HepG2 (cell line): ENCODE data around the gene FSD1. TPM values are rescaled to one million over a fixed set of nuclear protein-coding genes. Genes with fewer than 3 reads are reported as not detected.

Experiments used
- DPF2 ChIP-seq: sonication (generic); formaldehyde crosslinking; IDR thresholded peaks from 2 replicates; pipeline ENCODE4 v1.4.0; 2020; ENCODE audit warnings: mild to moderate bottlenecking, low read depth, missing genetic modification reagents, borderline replicate concordance
- EP300 ChIP-seq, 3 experiments: sonication (generic) in 1 of 3; formaldehyde crosslinking in 1 of 3; IDR thresholded peaks; 2 replicates each; pipeline versions ENCODE4 v1.5.1 to v1.6.1; 2011 to 2020; ENCODE audit warnings: low read depth in 2 of 3, low read length in 2 of 3, borderline replicate concordance in 1 of 3, improper control_type of control experiment in 1 of 3, mild to moderate bottlenecking in 1 of 3, missing genetic modification reagents in 1 of 3, moderate library complexity in 1 of 3
- KDM1A ChIP-seq: IDR thresholded peaks from 2 replicates; pipeline ENCODE4 v1.6.1; 2016; ENCODE audit warnings: missing compliant biosample characterization
- NFE2 ChIP-seq: sonication (generic); formaldehyde crosslinking; IDR thresholded peaks from 2 replicates; pipeline ENCODE4 v1.4.0; 2020; ENCODE audit warnings: missing genetic modification reagents
- RORA ChIP-seq: sonication (generic); formaldehyde crosslinking; IDR thresholded peaks from 2 replicates; pipeline ENCODE4 v1.5.0; 2020; ENCODE audit warnings: mild to moderate bottlenecking, missing genetic modification reagents, moderate library complexity
- SOX5 ChIP-seq: IDR thresholded peaks from 2 replicates; pipeline ENCODE4 v1.6.1; 2016; ENCODE audit warnings: borderline replicate concordance
- ZC3H4 ChIP-seq: sonication (generic); formaldehyde crosslinking; IDR thresholded peaks from 2 replicates; pipeline ENCODE4 v1.4.0; 2020; ENCODE audit warnings: missing genetic modification reagents, borderline replicate concordance
- ZKSCAN1 ChIP-seq: fragments of 150-350 bp; IDR thresholded peaks from 2 replicates; pipeline ENCODE4 v1.6.1; 2014; ENCODE audit warnings: low read length
- ZNF124 ChIP-seq: sonication (generic); formaldehyde crosslinking; IDR thresholded peaks from 2 replicates; pipeline ENCODE4 v1.4.0; 2020; ENCODE audit warnings: missing genetic modification reagents
- ZNF333 ChIP-seq: sonication (generic); formaldehyde crosslinking; IDR thresholded peaks from 2 replicates; pipeline ENCODE4 v1.4.0; 2020; ENCODE audit warnings: mild to moderate bottlenecking, missing genetic modification reagents, borderline replicate concordance
- ZNF672 ChIP-seq: sonication (generic); formaldehyde crosslinking; IDR thresholded peaks from 2 replicates; pipeline ENCODE4 v1.8.1; 2022; ENCODE audit warnings: missing genetic modification reagents
- ZNF766 ChIP-seq: sonication (generic); formaldehyde crosslinking; IDR thresholded peaks from 2 replicates; pipeline ENCODE4 v1.5.0; 2020; ENCODE audit warnings: missing genetic modification reagents, borderline replicate concordance
- ZNF768 ChIP-seq: sonication (generic); formaldehyde crosslinking; IDR thresholded peaks from 2 replicates; pipeline ENCODE4 v1.4.0; 2020; ENCODE audit warnings: missing genetic modification reagents
- polyA plus RNA-seq, 8 experiments: library from polyadenylated mRNA; depleted of rRNA in 3 of 8; stranded (reverse) in 7 of 8; unstranded in 1 of 8; fragments of >200 nt; fragmentation: Illumina TruSeq in 4 of 8; extraction: Trizol in 4 of 8; gene quantifications; 2 replicates each; pipeline versions ENCODE4 v1.2.1 to v1.2.3, GENCODE V29; 2011 to 2016; ENCODE audit warnings: low read depth in 4 of 8, missing spikeins in 1 of 8, mixed read lengths in 1 of 8; ENCODE audit not compliant: insufficient read depth in 1 of 8
- total RNA-seq, 5 experiments: library from RNA; depleted of rRNA; stranded (reverse); fragments of >200 nt; fragmentation: Illumina TruSeq; extraction: Trizol; gene quantifications; 2 replicates each; pipeline ENCODE4 v1.2.3, GENCODE V29; 2016; ENCODE audit warnings: low read depth in 1 of 5
- TF ChIP-seq, protein P1 (sequence below): sonication (generic); formaldehyde crosslinking; IDR thresholded peaks from 2 replicates; pipeline ENCODE4 v1.4.0; 2020; ENCODE audit warnings: mild to moderate bottlenecking, missing genetic modification reagents
- TF ChIP-seq, protein P2 (sequence below): sonication (generic); formaldehyde crosslinking; IDR thresholded peaks from 2 replicates; pipeline ENCODE4 v1.5.1; 2020; ENCODE audit warnings: missing genetic modification reagents, mild to moderate bottlenecking, borderline replicate concordance
- TF ChIP-seq, protein P3 (sequence below): sonication (generic); formaldehyde crosslinking; IDR thresholded peaks from 2 replicates; pipeline ENCODE4 v1.4.0; 2020; ENCODE audit warnings: missing genetic modification reagents
- TF ChIP-seq, protein P4 (sequence below): IDR thresholded peaks from 2 replicates; pipeline ENCODE4 v1.6.1; 2016; ENCODE audit warnings: low read depth, borderline replicate concordance

The FSD1 gene
- total and polyA plus RNA-seq, 2 of the 13 experiments (the other 11 are each of a cell fraction or from before 2014, with no cell fraction given), result 0.29 to 0.66 TPM

DNA sequence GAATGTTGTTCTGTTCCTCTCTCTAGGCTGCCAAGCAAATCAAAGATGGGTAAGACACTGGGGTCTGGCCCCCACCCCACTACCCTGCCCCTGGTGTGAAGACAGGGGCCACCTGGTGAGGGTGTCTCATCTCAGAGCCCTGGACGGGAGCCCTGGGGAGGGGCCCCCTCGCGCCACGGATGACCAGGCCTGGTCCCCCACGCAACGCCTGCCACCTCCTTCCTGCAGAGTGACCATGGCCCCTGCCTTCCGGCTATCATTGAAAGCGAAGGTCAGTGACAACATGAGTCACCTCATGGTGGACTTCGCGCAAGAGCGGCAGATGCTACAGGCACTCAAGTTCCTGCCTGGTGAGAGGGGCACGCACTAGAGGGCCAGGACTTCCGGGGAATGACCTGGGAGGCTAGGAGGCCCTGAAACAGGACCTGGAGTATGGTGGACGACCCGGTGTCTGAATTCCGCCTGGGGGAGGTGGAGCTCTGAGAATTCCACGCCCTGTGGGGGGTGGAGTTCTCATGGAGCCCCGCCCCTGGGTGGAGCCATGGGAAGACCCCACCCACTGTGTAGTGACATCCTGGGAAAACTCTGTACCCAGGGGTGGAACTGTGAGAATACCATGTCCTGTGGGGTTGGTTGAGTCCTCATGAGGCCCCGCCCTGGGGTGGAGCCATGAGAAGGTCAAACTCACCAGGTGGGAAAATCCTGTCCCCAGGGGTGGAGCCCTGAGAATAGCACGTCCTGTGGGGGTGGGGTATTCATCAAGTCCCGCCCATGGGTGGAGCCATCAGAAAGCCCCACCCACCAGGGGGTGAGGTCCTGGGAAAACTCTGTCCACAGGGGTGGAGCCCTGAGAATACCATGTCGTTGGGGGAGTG, 6.1 kb downstream of the FSD1 start (continued):
- TF ChIP-seq, protein P1, sequence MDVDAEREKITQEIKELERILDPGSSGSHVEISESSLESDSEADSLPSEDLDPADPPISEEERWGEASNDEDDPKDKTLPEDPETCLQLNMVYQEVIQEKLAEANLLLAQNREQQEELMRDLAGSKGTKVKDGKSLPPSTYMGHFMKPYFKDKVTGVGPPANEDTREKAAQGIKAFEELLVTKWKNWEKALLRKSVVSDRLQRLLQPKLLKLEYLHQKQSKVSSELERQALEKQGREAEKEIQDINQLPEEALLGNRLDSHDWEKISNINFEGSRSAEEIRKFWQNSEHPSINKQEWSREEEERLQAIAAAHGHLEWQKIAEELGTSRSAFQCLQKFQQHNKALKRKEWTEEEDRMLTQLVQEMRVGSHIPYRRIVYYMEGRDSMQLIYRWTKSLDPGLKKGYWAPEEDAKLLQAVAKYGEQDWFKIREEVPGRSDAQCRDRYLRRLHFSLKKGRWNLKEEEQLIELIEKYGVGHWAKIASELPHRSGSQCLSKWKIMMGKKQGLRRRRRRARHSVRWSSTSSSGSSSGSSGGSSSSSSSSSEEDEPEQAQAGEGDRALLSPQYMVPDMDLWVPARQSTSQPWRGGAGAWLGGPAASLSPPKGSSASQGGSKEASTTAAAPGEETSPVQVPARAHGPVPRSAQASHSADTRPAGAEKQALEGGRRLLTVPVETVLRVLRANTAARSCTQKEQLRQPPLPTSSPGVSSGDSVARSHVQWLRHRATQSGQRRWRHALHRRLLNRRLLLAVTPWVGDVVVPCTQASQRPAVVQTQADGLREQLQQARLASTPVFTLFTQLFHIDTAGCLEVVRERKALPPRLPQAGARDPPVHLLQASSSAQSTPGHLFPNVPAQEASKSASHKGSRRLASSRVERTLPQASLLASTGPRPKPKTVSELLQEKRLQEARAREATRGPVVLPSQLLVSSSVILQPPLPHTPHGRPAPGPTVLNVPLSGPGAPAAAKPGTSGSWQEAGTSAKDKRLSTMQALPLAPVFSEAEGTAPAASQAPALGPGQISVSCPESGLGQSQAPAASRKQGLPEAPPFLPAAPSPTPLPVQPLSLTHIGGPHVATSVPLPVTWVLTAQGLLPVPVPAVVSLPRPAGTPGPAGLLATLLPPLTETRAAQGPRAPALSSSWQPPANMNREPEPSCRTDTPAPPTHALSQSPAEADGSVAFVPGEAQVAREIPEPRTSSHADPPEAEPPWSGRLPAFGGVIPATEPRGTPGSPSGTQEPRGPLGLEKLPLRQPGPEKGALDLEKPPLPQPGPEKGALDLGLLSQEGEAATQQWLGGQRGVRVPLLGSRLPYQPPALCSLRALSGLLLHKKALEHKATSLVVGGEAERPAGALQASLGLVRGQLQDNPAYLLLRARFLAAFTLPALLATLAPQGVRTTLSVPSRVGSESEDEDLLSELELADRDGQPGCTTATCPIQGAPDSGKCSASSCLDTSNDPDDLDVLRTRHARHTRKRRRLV (CRISPR knock-in tag), result no peak
- no peak for TF ChIP-seq ZNF768
- peak in 1 of 2 experiments; percentile 59; a peak in 3 of 4 replicates for TF ChIP-seq EP300 (IDR thresholded peaks at IDR 0.05; ENCODE audit: low read depth in 2 of 2, low read length in 2 of 2)
- peak; percentile 90 for TF ChIP-seq EP300 (CRISPR knock-in tag; IDR thresholded peaks at IDR 0.05; ENCODE audit: borderline replicate concordance)
- TF ChIP-seq KDM1A (CRISPR knock-in tag), result peak; percentile 31; the same call in 1 of the 2 replicates
- TF ChIP-seq SOX5 (CRISPR knock-in tag), result peak; percentile 82
- TF ChIP-seq, protein P2, sequence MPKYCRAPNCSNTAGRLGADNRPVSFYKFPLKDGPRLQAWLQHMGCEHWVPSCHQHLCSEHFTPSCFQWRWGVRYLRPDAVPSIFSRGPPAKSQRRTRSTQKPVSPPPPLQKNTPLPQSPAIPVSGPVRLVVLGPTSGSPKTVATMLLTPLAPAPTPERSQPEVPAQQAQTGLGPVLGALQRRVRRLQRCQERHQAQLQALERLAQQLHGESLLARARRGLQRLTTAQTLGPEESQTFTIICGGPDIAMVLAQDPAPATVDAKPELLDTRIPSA (CRISPR knock-in tag), result no peak
- TF ChIP-seq ZNF124, result peak; percentile 88
- TF ChIP-seq ZNF766 (CRISPR knock-in tag), result no peak
- TF ChIP-seq, protein P3, sequence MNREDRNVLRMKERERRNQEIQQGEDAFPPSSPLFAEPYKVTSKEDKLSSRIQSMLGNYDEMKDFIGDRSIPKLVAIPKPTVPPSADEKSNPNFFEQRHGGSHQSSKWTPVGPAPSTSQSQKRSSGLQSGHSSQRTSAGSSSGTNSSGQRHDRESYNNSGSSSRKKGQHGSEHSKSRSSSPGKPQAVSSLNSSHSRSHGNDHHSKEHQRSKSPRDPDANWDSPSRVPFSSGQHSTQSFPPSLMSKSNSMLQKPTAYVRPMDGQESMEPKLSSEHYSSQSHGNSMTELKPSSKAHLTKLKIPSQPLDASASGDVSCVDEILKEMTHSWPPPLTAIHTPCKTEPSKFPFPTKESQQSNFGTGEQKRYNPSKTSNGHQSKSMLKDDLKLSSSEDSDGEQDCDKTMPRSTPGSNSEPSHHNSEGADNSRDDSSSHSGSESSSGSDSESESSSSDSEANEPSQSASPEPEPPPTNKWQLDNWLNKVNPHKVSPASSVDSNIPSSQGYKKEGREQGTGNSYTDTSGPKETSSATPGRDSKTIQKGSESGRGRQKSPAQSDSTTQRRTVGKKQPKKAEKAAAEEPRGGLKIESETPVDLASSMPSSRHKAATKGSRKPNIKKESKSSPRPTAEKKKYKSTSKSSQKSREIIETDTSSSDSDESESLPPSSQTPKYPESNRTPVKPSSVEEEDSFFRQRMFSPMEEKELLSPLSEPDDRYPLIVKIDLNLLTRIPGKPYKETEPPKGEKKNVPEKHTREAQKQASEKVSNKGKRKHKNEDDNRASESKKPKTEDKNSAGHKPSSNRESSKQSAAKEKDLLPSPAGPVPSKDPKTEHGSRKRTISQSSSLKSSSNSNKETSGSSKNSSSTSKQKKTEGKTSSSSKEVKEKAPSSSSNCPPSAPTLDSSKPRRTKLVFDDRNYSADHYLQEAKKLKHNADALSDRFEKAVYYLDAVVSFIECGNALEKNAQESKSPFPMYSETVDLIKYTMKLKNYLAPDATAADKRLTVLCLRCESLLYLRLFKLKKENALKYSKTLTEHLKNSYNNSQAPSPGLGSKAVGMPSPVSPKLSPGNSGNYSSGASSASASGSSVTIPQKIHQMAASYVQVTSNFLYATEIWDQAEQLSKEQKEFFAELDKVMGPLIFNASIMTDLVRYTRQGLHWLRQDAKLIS (CRISPR knock-in tag), result 0 out of 2 replicates have a peak, but pooled peaks have one; percentile 46
- TF ChIP-seq, protein P4, sequence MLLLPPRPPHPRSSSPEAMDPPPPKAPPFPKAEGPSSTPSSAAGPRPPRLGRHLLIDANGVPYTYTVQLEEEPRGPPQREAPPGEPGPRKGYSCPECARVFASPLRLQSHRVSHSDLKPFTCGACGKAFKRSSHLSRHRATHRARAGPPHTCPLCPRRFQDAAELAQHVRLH, result peak; percentile 90; the same call in 1 of the 2 replicates
- TF ChIP-seq NFE2 (CRISPR knock-in tag), result no peak
- no peak for TF ChIP-seq ZKSCAN1
- TF ChIP-seq ZNF333, result no peak
- peak; percentile 89; the same call in 1 of the 2 replicates for TF ChIP-seq DPF2 (CRISPR knock-in tag)
- TF ChIP-seq ZNF672, result no peak
- TF ChIP-seq RORA, result no peak
- no peak for TF ChIP-seq ZC3H4 (CRISPR knock-in tag)
